ENCODE measurements around the gene SYT2.
"Not testable (repeated sequence)": the region's sequence is repeated elsewhere in the genome, so short reads cannot be mapped to it uniquely, and the experiment has no call there.

Gene SYT2

GRCh38 chr1:202645097-202645476 is 65.2 kb downstream of the SYT2 start:
- DNase-seq (ENCODE audit: insufficient read length, low spot score) (no peak), FAIRE-seq (no peak)

DNA sequence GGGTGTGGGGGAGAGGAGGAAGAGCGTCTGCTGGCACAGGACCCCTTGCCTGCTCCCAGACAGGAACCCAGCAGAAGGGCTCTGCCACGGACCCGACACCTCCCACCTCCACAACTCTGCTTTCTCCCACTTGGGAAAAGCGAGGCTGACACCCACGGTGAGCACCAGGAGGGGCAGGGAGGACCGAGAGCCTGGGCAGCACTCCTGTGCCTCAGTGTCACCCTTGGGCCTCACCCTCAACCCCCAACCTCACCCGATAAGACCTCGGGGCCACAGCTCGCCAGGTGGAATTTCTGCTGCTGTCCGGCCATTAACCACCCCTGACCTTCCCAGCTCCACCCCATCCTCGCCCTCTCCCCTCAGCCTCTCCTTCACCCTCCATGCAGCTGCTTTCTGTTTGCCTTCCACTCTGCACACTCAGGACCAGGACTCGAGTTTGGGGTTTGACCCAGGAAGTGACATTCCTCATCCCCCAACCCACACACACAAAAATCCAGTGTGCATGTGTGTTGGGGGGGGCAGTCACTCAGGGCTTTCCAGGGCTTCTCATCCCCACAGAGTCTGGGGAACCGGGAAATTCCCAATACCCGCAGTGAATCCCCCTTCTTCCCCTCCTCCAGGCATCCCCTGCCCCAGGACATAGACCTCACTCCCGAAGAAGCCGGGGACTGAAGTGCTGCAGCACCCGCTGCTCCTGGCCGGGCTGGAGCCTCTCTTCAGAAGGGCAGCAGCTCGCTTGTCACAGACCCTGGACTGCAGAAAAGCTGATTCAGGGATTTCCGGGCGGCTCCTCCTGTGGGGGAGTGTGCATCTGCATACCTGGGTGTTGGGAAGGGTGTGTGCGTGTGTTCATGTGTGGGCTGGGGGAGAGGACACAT is 65.8 kb downstream of the SYT2 start:
- FAIRE-seq (no peak), DNase-seq (ENCODE audit: insufficient read length, low spot score) (no peak)

DNA sequence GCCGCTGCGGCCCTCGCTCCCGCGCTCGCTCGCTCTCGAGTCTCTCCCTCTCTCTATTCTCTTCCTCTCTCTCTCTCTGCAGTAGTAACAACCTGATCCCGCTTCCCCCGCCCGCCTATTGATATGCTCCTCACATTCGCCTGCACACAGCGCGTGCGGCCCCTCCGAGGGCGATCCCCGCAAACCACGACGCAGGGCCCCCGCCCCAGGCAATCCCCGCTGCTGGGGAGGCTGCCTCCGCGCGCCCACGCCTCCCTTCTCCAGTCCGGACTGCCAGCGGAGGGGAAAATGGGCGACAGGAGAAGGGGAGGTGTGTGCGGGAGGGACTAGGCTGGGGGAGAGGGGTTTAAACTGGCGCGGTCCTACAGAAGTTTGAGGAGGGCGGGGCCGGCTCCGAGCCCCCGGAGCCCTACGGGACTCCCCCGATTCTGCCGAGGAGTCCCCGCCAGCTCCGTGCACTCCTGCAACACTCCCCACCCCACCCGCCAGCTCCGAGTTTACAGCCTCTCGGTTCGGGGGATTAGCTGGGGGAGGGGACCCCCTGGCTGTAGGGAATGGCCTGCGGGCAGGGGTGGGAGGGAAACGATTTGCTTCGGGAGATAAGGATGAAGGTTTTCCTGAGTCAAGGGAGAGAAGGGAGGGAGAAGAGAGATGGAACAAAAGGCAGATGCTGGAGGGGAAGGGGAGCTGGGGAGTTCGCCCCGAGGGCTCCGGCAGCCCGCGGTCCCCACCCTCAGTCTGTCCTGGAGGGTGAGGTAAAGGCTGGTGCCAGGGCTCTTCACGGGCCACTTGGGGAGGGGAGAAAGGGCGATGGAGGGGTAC is 66.6 kb downstream of the SYT2 start:
- no peak for DNase-seq (ENCODE audit: insufficient read length, low spot score)
- no peak for FAIRE-seq

DNA sequence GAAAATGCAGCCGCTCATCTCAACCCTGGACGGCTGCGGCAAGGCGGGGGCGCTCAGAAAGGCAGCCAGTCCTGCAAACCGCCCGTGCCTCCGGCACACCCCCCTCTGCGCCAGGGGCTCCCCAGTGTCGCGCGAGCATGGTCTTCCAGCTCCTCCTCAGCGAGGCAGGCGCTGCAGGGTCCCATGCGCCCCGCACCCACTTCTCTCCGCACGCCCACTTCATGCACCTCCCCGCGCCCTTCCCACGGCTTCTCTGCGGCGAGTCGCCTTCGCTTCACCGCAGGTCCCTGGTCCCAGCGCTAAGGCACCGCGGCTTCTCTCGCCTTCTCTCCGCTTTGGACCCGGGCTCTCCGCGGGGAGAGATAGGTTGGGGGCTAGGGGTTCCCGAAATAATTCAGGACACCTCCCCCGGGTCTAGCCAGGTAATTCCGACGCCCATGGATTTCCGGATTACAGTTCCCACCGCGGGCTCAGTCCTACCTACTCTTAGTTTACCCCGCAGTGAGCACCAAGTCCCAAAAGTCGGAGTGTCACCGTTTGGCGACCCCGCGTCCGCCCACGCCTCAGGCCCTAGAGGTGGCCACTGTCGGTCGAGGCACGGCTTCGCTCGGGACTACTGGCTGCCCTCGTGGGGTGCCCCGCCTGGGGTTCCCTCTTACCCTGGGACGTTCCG is 67.5 kb downstream of the SYT2 start:
- FAIRE-seq, result no peak
- DNase-seq (ENCODE audit: insufficient read length, low spot score), result no peak

GRCh38 chr1:202642212-202642611 is 68.0 kb downstream of the SYT2 start:
- DNase-seq (ENCODE audit: insufficient read length, low spot score), result no peak
- FAIRE-seq, result no peak

DNA sequence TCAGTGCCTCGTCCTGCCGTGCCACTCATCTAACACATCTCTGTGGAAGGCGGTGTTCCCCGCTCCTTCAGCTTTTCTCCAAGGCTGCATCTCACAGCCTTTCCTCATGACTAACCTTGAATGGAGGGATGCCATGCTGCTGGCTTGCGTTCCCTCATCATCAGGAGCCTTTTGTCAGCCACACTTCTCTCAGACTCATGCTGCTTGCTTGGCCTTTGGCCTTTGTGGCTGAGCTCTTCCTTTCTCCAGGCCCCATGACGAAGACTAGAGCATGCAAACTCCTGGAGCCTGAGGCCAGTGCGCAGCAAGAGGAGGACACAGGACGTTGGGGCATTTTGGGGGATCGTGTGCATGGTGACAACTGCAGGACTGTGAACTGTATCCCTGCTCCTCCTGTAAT is 70.8 kb downstream of the SYT2 start:
- DNase-seq (ENCODE audit: insufficient read length, low spot score), result no peak
- no peak for FAIRE-seq

GRCh38 chr1:202638701-202639305 is 71.5 kb downstream of the SYT2 start:
- DNase-seq (ENCODE audit: insufficient read length, low spot score); FAIRE-seq: not testable (repeated sequence)

- DNase-seq (ENCODE audit: insufficient read length, low spot score), result no peak
- no peak for FAIRE-seq
Observed at GRCh38 chr1:202638019-202638700, 72.1 kb downstream of the SYT2 start.

DNA sequence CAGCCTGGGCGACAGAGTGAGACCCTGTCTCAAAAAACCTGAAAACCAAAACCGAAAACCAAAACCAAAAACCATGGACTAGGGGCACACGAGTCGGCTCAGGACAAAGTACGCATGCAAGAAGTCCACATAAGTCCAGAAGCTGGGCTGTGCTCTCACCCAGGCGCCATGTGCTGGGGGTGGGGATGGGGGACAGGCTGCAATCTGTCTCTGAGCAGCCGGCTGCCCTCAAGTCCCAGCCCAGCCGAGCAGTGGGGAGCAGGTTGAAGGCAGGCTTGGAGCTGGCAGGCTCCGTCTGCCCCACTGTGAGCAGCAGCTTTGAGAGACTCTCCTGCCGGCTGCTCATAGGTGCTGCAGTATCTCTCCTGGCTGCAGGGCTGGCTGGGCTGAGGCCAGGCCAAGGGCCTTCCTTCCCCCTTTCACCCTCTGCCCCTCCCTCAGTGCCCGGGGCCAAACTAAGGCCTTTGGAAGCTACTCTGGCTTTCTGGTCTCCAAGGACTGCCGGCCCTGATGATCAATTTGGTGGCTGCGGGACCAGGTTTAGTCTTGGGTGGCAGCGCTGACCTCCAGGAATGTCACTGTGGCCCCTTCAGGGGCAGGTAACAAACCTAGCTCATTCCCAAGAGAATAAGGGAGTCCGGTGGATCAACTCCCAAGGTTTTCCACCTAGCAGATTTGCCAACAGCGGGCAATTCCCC is 72.8 kb downstream of the SYT2 start:
- not testable (repeated sequence) for FAIRE-seq; DNase-seq (ENCODE audit: insufficient read length, low spot score)

- not testable (repeated sequence) for DNase-seq (ENCODE audit: insufficient read length, low spot score); FAIRE-seq
Observed at GRCh38 chr1:202636171-202636570, 74.1 kb downstream of the SYT2 start.

DNA sequence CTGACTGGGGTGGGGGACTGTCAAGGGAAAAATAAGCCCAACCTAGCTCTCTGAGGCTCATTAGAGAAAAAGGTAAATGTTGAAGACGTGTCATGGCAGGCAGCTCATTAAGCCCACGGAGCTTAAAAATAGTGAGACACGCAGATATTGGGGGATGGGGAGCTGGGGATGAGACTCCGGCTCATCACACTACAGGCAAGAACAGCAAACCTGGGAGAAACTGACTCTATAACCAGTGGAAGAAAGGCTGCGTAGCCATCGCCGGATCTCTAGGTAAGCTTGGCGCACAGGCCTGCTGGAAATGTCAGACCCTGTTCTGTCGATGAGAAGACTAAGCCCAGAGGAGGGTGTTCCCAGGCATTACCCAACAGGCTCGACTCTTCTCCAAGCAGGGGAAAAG is 78.0 kb downstream of the SYT2 start:
- FAIRE-seq, result no peak
- no peak for DNase-seq (ENCODE audit: insufficient read length, low spot score)

GRCh38 chr1:202631076-202631923 is 79.0 kb downstream of the SYT2 start:
- FAIRE-seq, result no peak
- no peak for DNase-seq (ENCODE audit: insufficient read length, low spot score)

DNA sequence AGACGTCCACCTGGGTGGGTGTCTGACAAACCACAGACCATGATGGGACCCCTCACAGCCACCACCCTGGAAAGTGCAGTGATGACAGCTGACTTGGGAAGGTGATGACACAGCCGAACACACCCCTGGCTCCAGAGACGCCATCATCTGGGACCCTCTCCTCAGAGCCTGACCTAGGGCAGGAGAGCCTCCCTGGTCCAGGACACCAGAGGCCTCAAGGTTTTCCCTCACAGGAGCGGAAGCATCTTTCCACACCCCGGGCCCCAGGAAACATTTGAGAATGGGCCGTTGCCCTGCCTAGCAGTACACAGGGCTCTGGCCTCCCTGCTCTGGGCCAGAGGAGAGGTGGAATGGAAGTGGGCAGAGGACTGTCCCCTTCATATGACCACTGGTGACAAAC is 79.7 kb downstream of the SYT2 start:
- DNase-seq (ENCODE audit: insufficient read length, low spot score) (no peak), FAIRE-seq (no peak)

DNA sequence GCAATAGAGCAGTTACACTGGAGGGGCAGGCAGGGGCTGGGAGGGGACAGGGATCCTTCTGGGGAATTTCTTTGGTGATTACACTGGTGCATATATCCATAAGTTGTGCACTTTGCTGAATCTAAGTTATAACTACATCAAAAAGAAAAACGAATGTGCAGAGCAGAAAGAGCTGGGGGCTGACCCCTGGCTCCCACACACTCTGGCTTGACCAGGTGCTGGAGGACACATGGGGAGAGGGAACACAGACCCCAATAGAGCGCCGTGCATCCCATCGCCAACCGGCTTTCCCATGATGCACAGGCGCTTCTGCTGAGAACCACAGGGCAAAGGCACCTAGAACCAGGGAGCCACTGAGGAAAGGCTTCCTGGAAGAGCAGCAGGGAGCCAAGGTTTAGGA is 80.2 kb downstream of the SYT2 start:
- not testable (repeated sequence) for DNase-seq (ENCODE audit: insufficient read length, low spot score); FAIRE-seq

DNA sequence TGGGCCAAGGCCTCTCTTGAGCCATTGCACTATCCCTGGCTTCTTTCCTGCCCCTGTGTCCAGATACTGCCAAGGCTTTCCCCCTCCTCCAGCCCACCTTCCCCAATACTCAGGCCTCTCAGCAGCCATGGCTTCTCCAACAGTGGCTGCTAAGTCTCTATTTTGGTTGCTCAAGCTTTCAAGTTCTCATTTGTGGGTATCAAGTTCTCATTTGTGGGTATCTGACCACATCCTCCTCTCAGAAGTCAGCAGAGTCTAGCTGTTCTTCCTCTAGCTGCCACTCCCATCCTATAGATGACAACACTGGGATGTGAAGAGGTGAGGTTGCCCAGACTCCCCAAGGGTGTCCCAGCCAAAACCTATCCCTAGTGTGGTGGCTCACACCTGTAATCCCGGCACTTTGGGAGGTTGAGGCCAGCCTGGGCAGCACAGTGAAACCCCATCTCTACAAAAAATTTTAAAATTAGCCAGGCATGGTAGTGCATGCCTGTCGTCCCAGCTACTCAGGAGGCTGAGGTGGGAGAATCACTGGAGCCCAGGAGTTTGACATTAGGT is 80.9 kb downstream of the SYT2 start:
- not testable (repeated sequence) for DNase-seq (ENCODE audit: insufficient read length, low spot score); FAIRE-seq

GRCh38 chr1:202628646-202629215 is 81.5 kb downstream of the SYT2 start:
- FAIRE-seq (no peak), DNase-seq (ENCODE audit: insufficient read length, low spot score) (no peak)

GRCh38 chr1:202627841-202628565 is 82.3 kb downstream of the SYT2 start:
- FAIRE-seq, result no peak
- no peak for DNase-seq (ENCODE audit: insufficient read length, low spot score)
